ENCODE data around the gene ADRA1B. TPM values are rescaled to one million over a fixed set of nuclear protein-coding genes. Genes with fewer than 3 reads are reported as not detected.

Gene ADRA1B
- polyA plus RNA-seq, 3 donors, result not detected

DNA sequence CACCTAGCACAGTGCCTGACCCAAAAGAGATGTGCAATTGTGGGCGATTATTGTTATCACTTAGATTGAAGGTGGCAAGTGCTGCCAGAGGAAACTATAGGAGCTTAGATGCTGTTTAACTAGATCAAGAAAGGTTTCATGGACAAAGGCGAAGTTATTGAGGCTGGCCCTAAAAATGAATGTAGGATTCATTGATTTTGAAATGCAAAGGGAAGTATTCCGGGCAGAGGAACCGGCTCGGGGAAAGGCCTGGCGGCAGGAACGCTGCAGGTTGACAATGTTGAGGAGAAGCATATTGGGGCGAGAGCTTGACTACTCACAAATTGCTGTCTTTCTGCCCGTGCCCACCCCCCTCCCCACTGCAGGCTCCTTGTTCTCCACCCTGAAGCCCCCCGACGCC, 55.2 kb downstream of the ADRA1B start:
- Histone ChIP-seq H3K4me2 (replicated peaks; ENCODE audit: extremely low read depth, low read length, poor library complexity, severe bottlenecking) (peak overlapping the region; percentile 12), H2AFZ (ENCODE audit: insufficient read depth, low read depth, low read length, poor library complexity, severe bottlenecking) (no peak overlapping the region), H3K9me3 (replicated peaks in 1 of 2; ENCODE audit: control insufficient read depth in 1 of 2, insufficient read depth in 1 of 2, low read length in 2 of 2) (peaks cover 0 to 14% of the 10 kb centered on the region in 2 donors), H3K27me3 (ENCODE audit: control insufficient read depth in 2 of 2, insufficient read depth in 2 of 2, low read length in 2 of 2) (peaks cover 55 to 68% of the 10 kb centered on the region in 2 donors), H3K79me2 (ENCODE audit: insufficient read depth, low read length) (no peaks in the 10 kb centered on the region), H3K4me3 (replicated peaks in 1 of 3; ENCODE audit: low read depth in 2 of 3, low read length in 3 of 3) (no peak overlapping the region), H3K27ac (ENCODE audit: low read depth in 1 of 2, low read length in 2 of 2) (no peak overlapping the region), H3K9ac (ENCODE audit: insufficient read depth, low read length, poor library complexity, severe bottlenecking) (no peak overlapping the region), H4K20me1 (ENCODE audit: insufficient read depth, low read length) (no peaks in the 10 kb centered on the region), H3K36me3 (replicated peaks in 1 of 2; ENCODE audit: control insufficient read depth in 1 of 2, insufficient read depth in 2 of 2, low read length in 2 of 2) (no peaks in the 10 kb centered on the region), H3K4me1 (ENCODE audit: control insufficient read depth in 1 of 2, insufficient read depth in 2 of 2, low read length in 2 of 2) (peaks cover 5% of the 10 kb centered on the region in 2 donors)
- peaks cover 0 to 6% of the 10 kb centered on the region in 2 donors for H3K36me3 Mint-ChIP-seq
- intact Hi-C loops (cut with micrococcal nuclease), result no loop called here
- 27% methylated on average over 10 of the region's 11 CpGs for WGBS (ENCODE audit: insufficient coverage)
- peaks cover 54 to 66% (median 61%) of the 10 kb centered on the region in 3 donors for H3K27me3 Mint-ChIP-seq (ENCODE audit: low read depth in 3 of 3)
- no peak for TF ChIP-seq CTCF (IDR thresholded peaks at IDR 0.05)
- no peak for DNase-seq
- peaks cover 0 to 12% (median 6%) of the 10 kb centered on the region in 7 donors for H3K9me3 Mint-ChIP-seq
- peaks cover 9% of the 10 kb centered on the region for H3K4me1 Mint-ChIP-seq
- H3K4me3 Mint-ChIP-seq, result peak overlapping the region in 1 of 2 donors; percentile 68
- no peak overlapping the region for H3K27ac Mint-ChIP-seq

DNA sequence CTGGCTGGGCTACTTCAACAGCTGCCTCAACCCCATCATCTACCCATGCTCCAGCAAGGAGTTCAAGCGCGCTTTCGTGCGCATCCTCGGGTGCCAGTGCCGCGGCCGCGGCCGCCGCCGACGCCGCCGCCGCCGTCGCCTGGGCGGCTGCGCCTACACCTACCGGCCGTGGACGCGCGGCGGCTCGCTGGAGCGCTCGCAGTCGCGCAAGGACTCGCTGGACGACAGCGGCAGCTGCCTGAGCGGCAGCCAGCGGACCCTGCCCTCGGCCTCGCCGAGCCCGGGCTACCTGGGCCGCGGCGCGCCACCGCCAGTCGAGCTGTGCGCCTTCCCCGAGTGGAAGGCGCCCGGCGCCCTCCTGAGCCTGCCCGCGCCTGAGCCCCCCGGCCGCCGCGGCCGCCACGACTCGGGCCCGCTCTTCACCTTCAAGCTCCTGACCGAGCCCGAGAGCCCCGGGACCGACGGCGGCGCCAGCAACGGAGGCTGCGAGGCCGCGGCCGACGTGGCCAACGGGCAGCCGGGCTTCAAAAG, 55.7 kb downstream of the ADRA1B start:
- Mint-ChIP-seq H3K27ac (no peak overlapping the region), H3K36me3 (peaks cover 0 to 6% of the 10 kb centered on the region in 2 donors), H3K27me3 (ENCODE audit: low read depth in 3 of 3) (peaks cover 54 to 66% (median 58%) of the 10 kb centered on the region in 3 donors), H3K9me3 (peaks cover 0 to 12% (median 6%) of the 10 kb centered on the region in 7 donors), H3K4me1 (peaks cover 9% of the 10 kb centered on the region), H3K4me3 (peak overlapping the region in 1 of 2 donors; percentile 68)
- WGBS (ENCODE audit: insufficient coverage), result 2% methylated on average over 74 of the region's 76 CpGs
- DNase-seq, result no peak
- Histone ChIP-seq H3K36me3 (replicated peaks in 1 of 2; ENCODE audit: control insufficient read depth in 1 of 2, insufficient read depth in 2 of 2, low read length in 2 of 2) (no peaks in the 10 kb centered on the region), H3K4me3 (replicated peaks in 1 of 3; ENCODE audit: low read depth in 2 of 3, low read length in 3 of 3) (no peak overlapping the region), H3K9ac (ENCODE audit: insufficient read depth, low read length, poor library complexity, severe bottlenecking) (no peak overlapping the region), H4K20me1 (ENCODE audit: insufficient read depth, low read length) (no peaks in the 10 kb centered on the region), H2AFZ (ENCODE audit: insufficient read depth, low read depth, low read length, poor library complexity, severe bottlenecking) (no peak overlapping the region), H3K4me2 (replicated peaks; ENCODE audit: extremely low read depth, low read length, poor library complexity, severe bottlenecking) (peak overlapping the region; percentile 12), H3K27me3 (ENCODE audit: control insufficient read depth in 2 of 2, insufficient read depth in 2 of 2, low read length in 2 of 2) (peaks cover 55 to 66% of the 10 kb centered on the region in 2 donors), H3K4me1 (ENCODE audit: control insufficient read depth in 1 of 2, insufficient read depth in 2 of 2, low read length in 2 of 2) (peaks cover 5% of the 10 kb centered on the region in 2 donors), H3K9me3 (replicated peaks in 1 of 2; ENCODE audit: control insufficient read depth in 1 of 2, insufficient read depth in 1 of 2, low read length in 2 of 2) (peaks cover 0 to 14% of the 10 kb centered on the region in 2 donors), H3K27ac (ENCODE audit: low read depth in 1 of 2, low read length in 2 of 2) (no peak overlapping the region), H3K79me2 (ENCODE audit: insufficient read depth, low read length) (no peaks in the 10 kb centered on the region)
- TF ChIP-seq CTCF (IDR thresholded peaks at IDR 0.05), result no peak
- intact Hi-C loops (cut with micrococcal nuclease), result no loop called here
